ENCODE results near the gene IGFBP6.

Gene IGFBP6

DNA sequence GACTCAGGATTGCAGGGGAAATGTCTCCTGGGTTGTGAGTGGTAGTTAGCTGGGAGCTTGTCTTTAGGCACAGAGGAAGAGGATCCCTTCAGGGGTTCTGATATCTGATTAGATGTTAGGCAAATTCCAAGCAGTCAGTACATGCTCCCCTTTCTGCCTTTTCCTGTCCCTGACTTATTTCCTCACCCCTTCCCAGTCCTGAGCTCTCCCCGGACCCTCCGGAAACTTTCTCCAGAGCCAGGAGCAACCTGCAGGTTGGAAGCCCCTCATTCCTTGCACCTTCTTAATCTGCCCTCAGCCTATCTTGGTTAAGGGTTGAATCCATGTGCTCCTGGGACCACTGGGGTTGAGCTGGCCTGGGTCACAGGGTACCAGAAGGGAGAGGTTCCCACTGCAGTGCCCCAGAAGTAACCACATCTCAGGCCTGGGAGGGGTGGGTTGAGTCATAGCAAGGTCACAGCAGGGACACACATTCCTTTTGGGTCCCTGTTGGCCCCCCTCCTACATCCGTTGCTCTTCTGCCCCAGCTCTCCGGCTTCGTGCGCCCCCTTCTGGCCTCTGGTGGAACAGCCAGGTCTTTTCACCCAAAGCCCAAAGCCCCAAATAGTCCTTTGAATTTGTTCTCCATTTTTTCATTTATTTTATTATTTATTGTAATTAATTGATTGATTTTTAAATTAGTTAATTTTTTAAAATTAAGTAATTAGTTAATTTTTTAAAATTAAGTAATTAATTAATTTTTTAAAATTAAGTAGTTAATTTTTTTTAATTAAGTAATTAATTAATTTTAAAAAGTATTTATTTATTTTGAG lies 1.8 kb downstream of the IGFBP6 start (continued):
- TF ChIP-seq, protein P1, sequence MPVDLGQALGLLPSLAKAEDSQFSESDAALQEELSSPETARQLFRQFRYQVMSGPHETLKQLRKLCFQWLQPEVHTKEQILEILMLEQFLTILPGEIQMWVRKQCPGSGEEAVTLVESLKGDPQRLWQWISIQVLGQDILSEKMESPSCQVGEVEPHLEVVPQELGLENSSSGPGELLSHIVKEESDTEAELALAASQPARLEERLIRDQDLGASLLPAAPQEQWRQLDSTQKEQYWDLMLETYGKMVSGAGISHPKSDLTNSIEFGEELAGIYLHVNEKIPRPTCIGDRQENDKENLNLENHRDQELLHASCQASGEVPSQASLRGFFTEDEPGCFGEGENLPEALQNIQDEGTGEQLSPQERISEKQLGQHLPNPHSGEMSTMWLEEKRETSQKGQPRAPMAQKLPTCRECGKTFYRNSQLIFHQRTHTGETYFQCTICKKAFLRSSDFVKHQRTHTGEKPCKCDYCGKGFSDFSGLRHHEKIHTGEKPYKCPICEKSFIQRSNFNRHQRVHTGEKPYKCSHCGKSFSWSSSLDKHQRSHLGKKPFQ (tag by site-specific recombination; IDR thresholded peaks at IDR 0.05): no peak
- TF ChIP-seq, protein P2, sequence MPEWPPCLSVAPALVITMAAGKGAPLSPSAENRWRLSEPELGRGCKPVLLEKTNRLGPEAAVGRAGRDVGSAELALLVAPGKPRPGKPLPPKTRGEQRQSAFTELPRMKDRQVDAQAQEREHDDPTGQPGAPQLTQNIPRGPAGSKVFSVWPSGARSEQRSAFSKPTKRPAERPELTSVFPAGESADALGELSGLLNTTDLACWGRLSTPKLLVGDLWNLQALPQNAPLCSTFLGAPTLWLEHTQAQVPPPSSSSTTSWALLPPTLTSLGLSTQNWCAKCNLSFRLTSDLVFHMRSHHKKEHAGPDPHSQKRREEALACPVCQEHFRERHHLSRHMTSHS (tag by site-specific recombination; IDR thresholded peaks at IDR 0.05): no peak
- TF ChIP-seq ZNF394 (tag by site-specific recombination; IDR thresholded peaks at IDR 0.05; ENCODE audit: borderline replicate concordance) (no peak), TRIM28 (IDR thresholded peaks at IDR 0.05; ENCODE audit: borderline replicate concordance, low read length) (no peak), ZBTB48 (tag by site-specific recombination; IDR thresholded peaks at IDR 0.05) (peak; percentile 54; the same call in 1 of the 2 replicates), ZSCAN16 (tag by site-specific recombination; IDR thresholded peaks at IDR 0.05) (no peak), ZBTB21 (tag by site-specific recombination; IDR thresholded peaks at IDR 0.05) (no peak; the same call in 1 of the 2 replicates), ZNF292 (tag by site-specific recombination; IDR thresholded peaks at IDR 0.05; ENCODE audit: borderline replicate concordance, low read depth) (no peak), ZNF138 (tag by site-specific recombination; IDR thresholded peaks at IDR 0.05; ENCODE audit: borderline replicate concordance) (no peak), ZNF221 (tag by site-specific recombination; IDR thresholded peaks at IDR 0.05; ENCODE audit: borderline replicate concordance) (no peak), ZNF114 (tag by site-specific recombination; IDR thresholded peaks at IDR 0.05) (no peak), ZNF600 (tag by site-specific recombination; IDR thresholded peaks at IDR 0.05) (no peak), ZNF837 (tag by site-specific recombination; IDR thresholded peaks at IDR 0.05) (no peak), ZNF707 (tag by site-specific recombination; IDR thresholded peaks at IDR 0.05) (no peak), ZNF350 (tag by site-specific recombination; IDR thresholded peaks at IDR 0.05) (no peak), ZFP3 (tag by site-specific recombination; IDR thresholded peaks at IDR 0.05; ENCODE audit: low read depth) (no peak), MYNN (tag by site-specific recombination; IDR thresholded peaks at IDR 0.05; ENCODE audit: borderline replicate concordance) (no peak), ZNF843 (tag by site-specific recombination; IDR thresholded peaks at IDR 0.05) (no peak)
- TF ChIP-seq, protein P3, sequence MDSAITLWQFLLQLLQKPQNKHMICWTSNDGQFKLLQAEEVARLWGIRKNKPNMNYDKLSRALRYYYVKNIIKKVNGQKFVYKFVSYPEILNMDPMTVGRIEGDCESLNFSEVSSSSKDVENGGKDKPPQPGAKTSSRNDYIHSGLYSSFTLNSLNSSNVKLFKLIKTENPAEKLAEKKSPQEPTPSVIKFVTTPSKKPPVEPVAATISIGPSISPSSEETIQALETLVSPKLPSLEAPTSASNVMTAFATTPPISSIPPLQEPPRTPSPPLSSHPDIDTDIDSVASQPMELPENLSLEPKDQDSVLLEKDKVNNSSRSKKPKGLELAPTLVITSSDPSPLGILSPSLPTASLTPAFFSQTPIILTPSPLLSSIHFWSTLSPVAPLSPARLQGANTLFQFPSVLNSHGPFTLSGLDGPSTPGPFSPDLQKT (IDR thresholded peaks at IDR 0.05; ENCODE audit: borderline replicate concordance, low read depth, low read length): no peak
- TF ChIP-seq, protein P4, sequence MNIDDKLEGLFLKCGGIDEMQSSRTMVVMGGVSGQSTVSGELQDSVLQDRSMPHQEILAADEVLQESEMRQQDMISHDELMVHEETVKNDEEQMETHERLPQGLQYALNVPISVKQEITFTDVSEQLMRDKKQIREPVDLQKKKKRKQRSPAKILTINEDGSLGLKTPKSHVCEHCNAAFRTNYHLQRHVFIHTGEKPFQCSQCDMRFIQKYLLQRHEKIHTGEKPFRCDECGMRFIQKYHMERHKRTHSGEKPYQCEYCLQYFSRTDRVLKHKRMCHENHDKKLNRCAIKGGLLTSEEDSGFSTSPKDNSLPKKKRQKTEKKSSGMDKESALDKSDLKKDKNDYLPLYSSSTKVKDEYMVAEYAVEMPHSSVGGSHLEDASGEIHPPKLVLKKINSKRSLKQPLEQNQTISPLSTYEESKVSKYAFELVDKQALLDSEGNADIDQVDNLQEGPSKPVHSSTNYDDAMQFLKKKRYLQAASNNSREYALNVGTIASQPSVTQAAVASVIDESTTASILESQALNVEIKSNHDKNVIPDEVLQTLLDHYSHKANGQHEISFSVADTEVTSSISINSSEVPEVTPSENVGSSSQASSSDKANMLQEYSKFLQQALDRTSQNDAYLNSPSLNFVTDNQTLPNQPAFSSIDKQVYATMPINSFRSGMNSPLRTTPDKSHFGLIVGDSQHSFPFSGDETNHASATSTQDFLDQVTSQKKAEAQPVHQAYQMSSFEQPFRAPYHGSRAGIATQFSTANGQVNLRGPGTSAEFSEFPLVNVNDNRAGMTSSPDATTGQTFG (tag by site-specific recombination; IDR thresholded peaks at IDR 0.05; ENCODE audit: borderline replicate concordance): no peak
- TF ChIP-seq, protein P5, sequence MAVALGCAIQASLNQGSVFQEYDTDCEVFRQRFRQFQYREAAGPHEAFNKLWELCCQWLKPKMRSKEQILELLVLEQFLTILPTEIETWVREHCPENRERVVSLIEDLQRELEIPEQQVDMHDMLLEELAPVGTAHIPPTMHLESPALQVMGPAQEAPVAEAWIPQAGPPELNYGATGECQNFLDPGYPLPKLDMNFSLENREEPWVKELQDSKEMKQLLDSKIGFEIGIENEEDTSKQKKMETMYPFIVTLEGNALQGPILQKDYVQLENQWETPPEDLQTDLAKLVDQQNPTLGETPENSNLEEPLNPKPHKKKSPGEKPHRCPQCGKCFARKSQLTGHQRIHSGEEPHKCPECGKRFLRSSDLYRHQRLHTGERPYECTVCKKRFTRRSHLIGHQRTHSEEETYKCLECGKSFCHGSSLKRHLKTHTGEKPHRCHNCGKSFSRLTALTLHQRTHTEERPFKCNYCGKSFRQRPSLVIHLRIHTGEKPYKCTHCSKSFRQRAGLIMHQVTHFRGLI (tag by site-specific recombination; IDR thresholded peaks at IDR 0.05): peak; percentile 35; the same call in 1 of the 2 replicates
- TF ChIP-seq, protein P6, sequence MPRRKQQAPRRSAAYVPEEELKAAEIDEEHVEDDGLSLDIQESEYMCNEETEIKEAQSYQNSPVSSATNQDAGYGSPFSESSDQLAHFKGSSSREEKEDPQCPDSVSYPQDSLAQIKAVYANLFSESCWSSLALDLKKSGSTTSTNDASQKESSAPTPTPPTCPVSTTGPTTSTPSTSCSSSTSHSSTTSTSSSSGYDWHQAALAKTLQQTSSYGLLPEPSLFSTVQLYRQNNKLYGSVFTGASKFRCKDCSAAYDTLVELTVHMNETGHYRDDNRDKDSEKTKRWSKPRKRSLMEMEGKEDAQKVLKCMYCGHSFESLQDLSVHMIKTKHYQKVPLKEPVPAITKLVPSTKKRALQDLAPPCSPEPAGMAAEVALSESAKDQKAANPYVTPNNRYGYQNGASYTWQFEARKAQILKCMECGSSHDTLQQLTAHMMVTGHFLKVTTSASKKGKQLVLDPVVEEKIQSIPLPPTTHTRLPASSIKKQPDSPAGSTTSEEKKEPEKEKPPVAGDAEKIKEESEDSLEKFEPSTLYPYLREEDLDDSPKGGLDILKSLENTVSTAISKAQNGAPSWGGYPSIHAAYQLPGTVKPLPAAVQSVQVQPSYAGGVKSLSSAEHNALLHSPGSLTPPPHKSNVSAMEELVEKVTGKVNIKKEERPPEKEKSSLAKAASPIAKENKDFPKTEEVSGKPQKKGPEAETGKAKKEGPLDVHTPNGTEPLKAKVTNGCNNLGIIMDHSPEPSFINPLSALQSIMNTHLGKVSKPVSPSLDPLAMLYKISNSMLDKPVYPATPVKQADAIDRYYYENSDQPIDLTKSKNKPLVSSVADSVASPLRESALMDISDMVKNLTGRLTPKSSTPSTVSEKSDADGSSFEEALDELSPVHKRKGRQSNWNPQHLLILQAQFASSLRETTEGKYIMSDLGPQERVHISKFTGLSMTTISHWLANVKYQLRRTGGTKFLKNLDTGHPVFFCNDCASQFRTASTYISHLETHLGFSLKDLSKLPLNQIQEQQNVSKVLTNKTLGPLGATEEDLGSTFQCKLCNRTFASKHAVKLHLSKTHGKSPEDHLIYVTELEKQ (tag by site-specific recombination; IDR thresholded peaks at IDR 0.05; ENCODE audit: borderline replicate concordance): no peak
- TF ChIP-seq, protein P7, sequence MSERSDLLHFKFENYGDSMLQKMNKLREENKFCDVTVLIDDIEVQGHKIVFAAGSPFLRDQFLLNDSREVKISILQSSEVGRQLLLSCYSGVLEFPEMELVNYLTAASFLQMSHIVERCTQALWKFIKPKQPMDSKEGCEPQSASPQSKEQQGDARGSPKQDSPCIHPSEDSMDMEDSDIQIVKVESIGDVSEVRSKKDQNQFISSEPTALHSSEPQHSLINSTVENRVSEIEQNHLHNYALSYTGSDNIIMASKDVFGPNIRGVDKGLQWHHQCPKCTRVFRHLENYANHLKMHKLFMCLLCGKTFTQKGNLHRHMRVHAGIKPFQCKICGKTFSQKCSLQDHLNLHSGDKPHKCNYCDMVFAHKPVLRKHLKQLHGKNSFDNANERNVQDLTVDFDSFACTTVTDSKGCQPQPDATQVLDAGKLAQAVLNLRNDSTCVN (tag by site-specific recombination; optimal IDR thresholded peaks at IDR 0.05): peak; percentile 10

All from HEK293 (cell line).